ENCODE results near the gene COL25A1.
"Not testable (repeated sequence)": the region's sequence is repeated elsewhere in the genome, so short reads cannot be mapped to it uniquely, and the experiment has no call there.

The COL25A1 gene

GRCh38 chr4:108941904-108942430 is 360.5 kb downstream of the COL25A1 start:
- no peak for DNase-seq

GRCh38 chr4:108940634-108941033 is 361.8 kb downstream of the COL25A1 start:
- no peak for DNase-seq

GRCh38 chr4:108940149-108940548 is 362.3 kb downstream of the COL25A1 start:
- DNase-seq = no peak

- DNase-seq = no peak
Observed at GRCh38 chr4:108937066-108937465, 365.4 kb downstream of the COL25A1 start.

GRCh38 chr4:108933925-108934324 is 368.5 kb downstream of the COL25A1 start:
- not testable (repeated sequence) for DNase-seq

GRCh38 chr4:108933046-108933445 is 369.4 kb downstream of the COL25A1 start:
- DNase-seq = no peak

- DNase-seq = no peak
Observed at GRCh38 chr4:108931926-108932325, 370.5 kb downstream of the COL25A1 start.

- no peak for DNase-seq
Observed at GRCh38 chr4:108930186-108930585, 372.3 kb downstream of the COL25A1 start.

GRCh38 chr4:108926781-108927180 is 375.7 kb downstream of the COL25A1 start:
- DNase-seq = no peak

GRCh38 chr4:108926061-108926460 is 376.4 kb downstream of the COL25A1 start:
- DNase-seq = no peak

- DNase-seq = no peak
Observed at GRCh38 chr4:108922191-108922590, 380.3 kb downstream of the COL25A1 start.

- DNase-seq = no peak
Observed at GRCh38 chr4:108920395-108921087, 381.9 kb downstream of the COL25A1 start.

GRCh38 chr4:108919226-108919893 is 383.1 kb downstream of the COL25A1 start:
- no peak for DNase-seq

- no peak for DNase-seq
Observed at GRCh38 chr4:108917255-108917654, 385.2 kb downstream of the COL25A1 start.

- DNase-seq = no peak
Observed at GRCh38 chr4:108916638-108917037, 385.8 kb downstream of the COL25A1 start.

- DNase-seq = no peak
Observed at GRCh38 chr4:108906866-108907367, 395.5 kb downstream of the COL25A1 start.

GRCh38 chr4:108906006-108906405 is 396.5 kb downstream of the COL25A1 start:
- DNase-seq = no peak

- DNase-seq = no peak
Observed at GRCh38 chr4:108903464-108904221, 398.8 kb downstream of the COL25A1 start.

- DNase-seq = no peak
Observed at GRCh38 chr4:108902769-108903168, 399.7 kb downstream of the COL25A1 start.

GRCh38 chr4:108901291-108901690 is 401.2 kb downstream of the COL25A1 start:
- no peak for DNase-seq

GRCh38 chr4:108900018-108900580 is 402.4 kb downstream of the COL25A1 start:
- DNase-seq = no peak

- no peak for DNase-seq
Observed at GRCh38 chr4:108893468-108893867, 409.0 kb downstream of the COL25A1 start.

Data from activated gamma-delta T cell treated with Interleukin-2 at 50 U/mL for 16 hours (primary cell).